CD4-positive, alpha-beta T cell treated with Interleukin-2 at 100 ng/mL for 4 hours (primary cell): Measurements from ENCODE around the gene ARPC1A.
"Not testable (repeated sequence)": the region's sequence is repeated elsewhere in the genome, so short reads cannot be mapped to it uniquely, and the experiment has no call there.

Experiments
- DNase-seq: peaks from one replicate; pipeline ENCODE4 v3.0.0-alpha.2; 2020; ENCODE audit warnings: low spot score

ARPC1A gene

GRCh38 chr7:99371376-99371920, 45.8 kb downstream of the ARPC1A start:
- DNase-seq, result no peak

- no peak for DNase-seq
Observed at GRCh38 chr7:99372275-99373090, 46.8 kb downstream of the ARPC1A start.

- no peak for DNase-seq
Observed at GRCh38 chr7:99373091-99374066, 47.7 kb downstream of the ARPC1A start.

GRCh38 chr7:99374111-99375064, 48.7 kb downstream of the ARPC1A start, which contains the start of gene ARPC1B:
TSS of gene ARPC1B (plus strand) at chr7:99374730. CDS start at chr7:99385715, 10,985 bp downstream.
- peak; percentile 81 for DNase-seq

GRCh38 chr7:99375070-99375807, 49.5 kb downstream of the ARPC1A start:
- DNase-seq, result peak; percentile 63

- DNase-seq, result peak; percentile 78
Observed at GRCh38 chr7:99379043-99379577, 53.4 kb downstream of the ARPC1A start.

GRCh38 chr7:99379693-99380031, 54.0 kb downstream of the ARPC1A start:
- DNase-seq, result not testable (repeated sequence)

GRCh38 chr7:99380032-99380822, 54.5 kb downstream of the ARPC1A start:
- DNase-seq, result peak; percentile 49

GRCh38 chr7:99380823-99381663, 55.3 kb downstream of the ARPC1A start:
- DNase-seq, result peak; percentile 94

- no peak for DNase-seq
Observed at GRCh38 chr7:99381664-99382075, 56.0 kb downstream of the ARPC1A start.

- no peak for DNase-seq
Observed at GRCh38 chr7:99383203-99383602, 57.5 kb downstream of the ARPC1A start.

- no peak for DNase-seq
Observed at GRCh38 chr7:99383791-99384370, 58.2 kb downstream of the ARPC1A start.

- DNase-seq, result no peak
Observed at GRCh38 chr7:99384523-99384922, 58.8 kb downstream of the ARPC1A start.

- no peak for DNase-seq
Observed at GRCh38 chr7:99385564-99385963, 59.9 kb downstream of the ARPC1A start.

GRCh38 chr7:99386584-99387238, 61.0 kb downstream of the ARPC1A start:
- peak; percentile 54 for DNase-seq

- DNase-seq, result not testable (repeated sequence)
Observed at GRCh38 chr7:99387239-99387635, 61.5 kb downstream of the ARPC1A start.

GRCh38 chr7:99387912-99388311, 62.2 kb downstream of the ARPC1A start:
- no peak for DNase-seq

GRCh38 chr7:99389772-99390171, 64.1 kb downstream of the ARPC1A start:
- DNase-seq, result no peak
